ENCODE data around the gene ENAH. TPM values are rescaled to one million over a fixed set of nuclear protein-coding genes. Genes with fewer than 3 reads are reported as not detected.

The ENAH gene
- polyA plus RNA-seq, 3 donors, result 0.12 TPM; not detected in 2

DNA sequence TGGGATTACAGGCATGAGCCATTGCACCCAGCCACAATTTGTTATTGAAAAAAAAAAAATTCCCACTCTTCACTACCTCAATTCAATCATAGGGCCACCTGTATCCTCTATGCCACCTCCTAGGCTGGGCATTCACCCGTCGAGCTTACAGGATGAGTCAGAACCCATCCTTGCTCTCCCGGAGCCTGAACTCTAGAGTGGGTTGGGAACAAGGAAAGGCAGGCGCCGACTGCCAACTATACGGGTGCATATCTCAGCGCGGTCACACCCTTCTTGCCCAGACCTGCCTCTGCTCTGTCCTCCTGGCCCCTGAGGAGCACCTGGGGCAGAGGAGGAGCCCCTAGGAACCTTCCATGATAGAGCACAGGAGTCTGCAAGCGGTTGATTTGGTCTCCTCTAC is 203.7 kb downstream of the ENAH start:
- H3K27ac Mint-ChIP-seq, result peak overlapping the region in 4 of 7 donors; percentile 82 to 94 (median 84)
- no peak overlapping the region for H3K4me3 Mint-ChIP-seq

DNA sequence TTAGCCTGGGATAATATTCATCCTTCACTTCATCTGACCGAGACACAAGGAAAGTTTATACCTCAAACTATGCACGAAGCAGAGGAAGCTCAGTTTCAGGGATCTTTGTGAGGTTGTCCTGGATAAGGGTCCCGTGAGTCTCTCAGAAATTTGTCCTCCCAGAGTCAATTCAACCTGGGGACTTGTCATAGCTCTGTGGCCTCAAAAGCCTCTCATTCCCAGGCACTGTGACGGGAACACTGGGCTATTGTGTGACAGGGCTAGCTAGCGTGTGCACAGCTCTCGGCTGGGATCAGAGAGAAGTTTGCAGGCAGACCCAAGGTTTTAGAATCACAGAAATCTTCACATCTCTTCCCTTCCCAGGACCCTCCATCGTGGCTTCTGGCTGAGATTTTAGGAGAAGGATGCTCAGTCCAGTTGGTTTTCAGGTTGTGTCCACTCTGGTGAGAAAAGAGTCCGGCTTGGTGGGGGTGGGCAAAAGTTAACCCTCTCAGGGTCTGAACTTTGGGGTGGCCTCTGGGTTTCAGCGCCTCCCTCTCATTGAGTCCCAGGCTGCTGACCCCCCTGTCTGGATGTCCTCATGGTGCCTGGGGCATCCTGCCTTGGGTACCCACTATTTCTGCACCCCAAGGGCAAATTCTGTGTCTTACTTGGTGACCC is 204.6 kb downstream of the ENAH start:
- Histone ChIP-seq H3K27me3 (ENCODE audit: control insufficient read depth in 2 of 2, insufficient read depth in 2 of 2, low read length in 2 of 2) (no peaks in the 10 kb centered on the region), H3K27ac (ENCODE audit: low read depth in 1 of 2, low read length in 2 of 2) (no peak overlapping the region), H3K4me3 (replicated peaks in 1 of 3; ENCODE audit: low read depth in 2 of 3, low read length in 3 of 3) (no peak overlapping the region), H4K20me1 (ENCODE audit: insufficient read depth, low read length) (no peaks in the 10 kb centered on the region), H3K9me3 (replicated peaks in 1 of 2; ENCODE audit: control insufficient read depth in 1 of 2, insufficient read depth in 1 of 2, low read length in 2 of 2) (no peaks in the 10 kb centered on the region), H3K79me2 (ENCODE audit: insufficient read depth, low read length) (peaks cover 4% of the 10 kb centered on the region), H3K4me1 (ENCODE audit: control insufficient read depth in 1 of 2, insufficient read depth in 2 of 2, low read length in 2 of 2) (peaks cover 67 to 74% of the 10 kb centered on the region in 2 donors), H2AFZ (ENCODE audit: insufficient read depth, low read depth, low read length, poor library complexity, severe bottlenecking) (no peak overlapping the region), H3K4me2 (replicated peaks; ENCODE audit: extremely low read depth, low read length, poor library complexity, severe bottlenecking) (no peak overlapping the region), H3K9ac (ENCODE audit: insufficient read depth, low read length, poor library complexity, severe bottlenecking) (no peak overlapping the region), H3K36me3 (replicated peaks in 1 of 2; ENCODE audit: control insufficient read depth in 1 of 2, insufficient read depth in 2 of 2, low read length in 2 of 2) (no peaks in the 10 kb centered on the region)
- intact Hi-C loops (cut with micrococcal nuclease), result no loop called here
- H3K9me3 Mint-ChIP-seq, result peaks cover 0 to 4% (median 2%) of the 10 kb centered on the region in 7 donors
- no peak overlapping the region for H3K4me3 Mint-ChIP-seq
- peaks cover 0 to 6% (median 3%) of the 10 kb centered on the region in 3 donors for H3K27me3 Mint-ChIP-seq (ENCODE audit: low read depth in 3 of 3)
- TF ChIP-seq CTCF (IDR thresholded peaks at IDR 0.05), result no peak
- H3K4me1 Mint-ChIP-seq, result peaks cover 71% of the 10 kb centered on the region
- 100% methylated on average over 4 of the region's 9 CpGs for WGBS (ENCODE audit: insufficient coverage)
- DNase-seq, result no peak
- H3K36me3 Mint-ChIP-seq, result no peaks in the 10 kb centered on the region
- H3K27ac Mint-ChIP-seq, result peak overlapping the region in 1 of 7 donors; percentile 35

More for the DNA sequence above, 203.7 kb downstream of the ENAH start:
- Histone ChIP-seq H3K4me2 (replicated peaks; ENCODE audit: extremely low read depth, low read length, poor library complexity, severe bottlenecking) (no peak overlapping the region), H2AFZ (ENCODE audit: insufficient read depth, low read depth, low read length, poor library complexity, severe bottlenecking) (no peak overlapping the region), H4K20me1 (ENCODE audit: insufficient read depth, low read length) (no peaks in the 10 kb centered on the region), H3K9me3 (replicated peaks in 1 of 2; ENCODE audit: control insufficient read depth in 1 of 2, insufficient read depth in 1 of 2, low read length in 2 of 2) (no peaks in the 10 kb centered on the region), H3K4me1 (ENCODE audit: control insufficient read depth in 1 of 2, insufficient read depth in 2 of 2, low read length in 2 of 2) (peaks cover 61 to 72% of the 10 kb centered on the region in 2 donors), H3K27me3 (ENCODE audit: control insufficient read depth in 2 of 2, insufficient read depth in 2 of 2, low read length in 2 of 2) (no peaks in the 10 kb centered on the region), H3K79me2 (ENCODE audit: insufficient read depth, low read length) (no peaks in the 10 kb centered on the region), H3K4me3 (replicated peaks in 1 of 3; ENCODE audit: low read depth in 2 of 3, low read length in 3 of 3) (no peak overlapping the region), H3K36me3 (replicated peaks in 1 of 2; ENCODE audit: control insufficient read depth in 1 of 2, insufficient read depth in 2 of 2, low read length in 2 of 2) (no peaks in the 10 kb centered on the region), H3K27ac (ENCODE audit: low read depth in 1 of 2, low read length in 2 of 2) (no peak overlapping the region), H3K9ac (ENCODE audit: insufficient read depth, low read length, poor library complexity, severe bottlenecking) (no peak overlapping the region)
- Mint-ChIP-seq H3K4me1 (peaks cover 68% of the 10 kb centered on the region), H3K36me3 (no peaks in the 10 kb centered on the region), H3K9me3 (peaks cover 0 to 4% (median 2%) of the 10 kb centered on the region in 7 donors), H3K27me3 (ENCODE audit: low read depth in 3 of 3) (peaks cover 0 to 6% (median 3%) of the 10 kb centered on the region in 3 donors)
- no peak for DNase-seq
- WGBS (ENCODE audit: insufficient coverage), result 95% methylated on average over 5 of the region's 9 CpGs
- intact Hi-C loops (cut with micrococcal nuclease), result no loop called here
- no peak for TF ChIP-seq CTCF (IDR thresholded peaks at IDR 0.05)
